T-cell (primary cell): ENCODE results near the gene LIN7B. TPM values are rescaled to one million over a fixed set of nuclear protein-coding genes. Genes with fewer than 3 reads are reported as not detected.
A peak's percentile ranks its signal among the peaks of the same experiment; 100 is the strongest.

Source experiments
- ATAC-seq, 4 experiments: fragments of 200-7000 bp in 3 of 4; fragments of 150-1000 bp in 1 of 4; cut with Tn5 transposase; replicated peaks in 1 of 4; 1 replicate in 3 of 4; 2 replicates in 1 of 4; pipeline ENCODE4 v1.10.0; 2021; ENCODE audit warnings: moderate library complexity in 3 of 4, mild to moderate bottlenecking in 2 of 4, moderate number of reproducible peaks in 1 of 4
- CTCF ChIA-PET, 2 donors: fragments of 300-600 bp; sonication (Branson Sonifier 250); formaldehyde crosslinking; loops; one replicate each; lab custom pipeline; 2022; ENCODE audit warnings: antibody characterized with exemption in 2 of 2; lab: Charles Lee
- POLR2A ChIA-PET, 2 donors: fragments of 300-600 bp; sonication (Branson Sonifier 250); formaldehyde crosslinking; loops; one replicate each; lab custom pipeline; 2022; ENCODE audit warnings: antibody characterized with exemption in 2 of 2; lab: Charles Lee
- DNase-seq, 35 experiments: peaks; one replicate each; pipeline versions ENCODE4 v3.0.0 to v3.0.0-alpha.2; 2013 to 2023
- H3K27ac ChIP-seq: one replicate; pipeline ENCODE4 v1.5.1; 2013; ENCODE audit warnings: low read length
- H3K27me3 ChIP-seq, 2 experiments: replicated peaks in 1 of 2; 1 replicate in 1 of 2; 2 replicates in 1 of 2; pipeline versions ENCODE4 v1.6.1 to v1.7.0; 2013; ENCODE audit warnings: low read length in 1 of 2, mixed read lengths in 1 of 2; ENCODE audit not compliant: control insufficient read depth in 2 of 2, insufficient read depth in 2 of 2; ENCODE audit errors: extremely low read depth in 1 of 2
- H3K36me3 ChIP-seq, 2 donors: 1 replicate in 1 of 2; 2 replicates in 1 of 2; pipeline versions ENCODE4 v1.6.1 to v1.7.0; 2013; ENCODE audit warnings: low read length in 1 of 2; ENCODE audit not compliant: control insufficient read depth in 2 of 2, insufficient read depth in 1 of 2; ENCODE audit errors: extremely low read depth in 1 of 2
- H3K4me1 ChIP-seq, 2 experiments: 1 replicate in 1 of 2; 2 replicates in 1 of 2; pipeline versions ENCODE4 v1.6.1 to v1.7.0; 2013; ENCODE audit warnings: low read length in 2 of 2, mixed read lengths in 1 of 2; ENCODE audit not compliant: insufficient read depth in 2 of 2, control insufficient read depth in 1 of 2; ENCODE audit errors: extremely low read depth in 1 of 2
- H3K4me3 ChIP-seq, 2 donors: 1 replicate in 1 of 2; 2 replicates in 1 of 2; pipeline versions ENCODE4 v1.5.1 to v1.7.0; 2013; ENCODE audit warnings: mild to moderate bottlenecking in 2 of 2, low read length in 1 of 2, moderate library complexity in 1 of 2; ENCODE audit not compliant: control insufficient read depth in 1 of 2; ENCODE audit errors: extremely low read depth in 1 of 2
- H3K9me3 ChIP-seq: 2 replicates; pipeline ENCODE4 v1.7.0; 2013
- H3K27ac Mint-ChIP-seq, 2 donors: one replicate each; pipeline ENCODE4 v1.8.0; 2020 to 2021; ENCODE audit warnings: mild to moderate bottlenecking in 2 of 2, mixed read lengths in 2 of 2
- H3K27me3 Mint-ChIP-seq, 2 donors: one replicate each; pipeline ENCODE4 v1.8.0; 2021 to 2022; ENCODE audit warnings: mixed read lengths in 2 of 2
- H3K36me3 Mint-ChIP-seq: one replicate; pipeline ENCODE4 v1.8.0; 2021; ENCODE audit warnings: mixed read lengths
- H3K4me1 Mint-ChIP-seq, 3 donors: one replicate each; pipeline ENCODE4 v1.8.0; 2020 to 2022; ENCODE audit warnings: mixed read lengths in 3 of 3, mild to moderate bottlenecking in 1 of 3
- H3K4me3 Mint-ChIP-seq, 3 donors: one replicate each; pipeline ENCODE4 v1.8.0; 2020 to 2022; ENCODE audit warnings: mild to moderate bottlenecking in 3 of 3, mixed read lengths in 3 of 3, moderate library complexity in 3 of 3
- H3K9me3 Mint-ChIP-seq, 3 donors: one replicate each; pipeline ENCODE4 v1.8.0; 2020 to 2022; ENCODE audit warnings: mixed read lengths in 3 of 3
- whole genome bisulfite sequencing: methylation state at CpG from one replicate; pipeline ENCODE4 v1.1.5; 2013; ENCODE audit warnings: missing lambda C conversion rate; ENCODE audit not compliant: insufficient coverage; 5-methylcytosine and 5-hydroxymethylcytosine counted together
- total RNA-seq, 35 experiments: library from RNA in 6 of 35; stranded (reverse) in 6 of 35; fragments of 120-200 nt in 1 of 35; gene quantifications; one replicate each; pipeline versions ENCODE4 v1.2.1 to v1.2.4 and lab custom pipeline; 2013 to 2026

The LIN7B gene
- total RNA-seq, 5 donors from 2014 or later (not counting 1 experiment from before 2014, with no cell fraction given): 8.1 to 17.8 (median 12.9) TPM

- Histone ChIP-seq H3K27me3 (peaks cover 0 to 3% of the 10 kb centered on the region in 2 experiments), H3K36me3 (peaks cover 57 to 85% of the 10 kb centered on the region in 2 donors), H3K27ac (no peak overlapping the region), H3K4me1 (peaks cover 0 to 9% of the 10 kb centered on the region in 2 experiments), H3K4me3 (no peak overlapping the region), H3K9me3 (no peaks in the 10 kb centered on the region)
- Mint-ChIP-seq H3K36me3 (peaks cover 47% of the 10 kb centered on the region), H3K9me3 (no peaks in the 10 kb centered on the region), H3K27me3 (no peaks in the 10 kb centered on the region), H3K4me1 (peaks cover 8 to 16% (median 11%) of the 10 kb centered on the region in 3 donors), H3K4me3 (no peak overlapping the region), H3K27ac (no peak overlapping the region)
- ATAC-seq (no peak), DNase-seq (no peak)
- CTCF ChIA-PET: no interaction called here
- WGBS: 98% methylated on average over 8 of the region's 12 CpGs
- POLR2A ChIA-PET: no interaction called here
Observed at GRCh38 chr19:49102303-49102702, 11.9 kb upstream of the LIN7B start.

GRCh38 chr19:49103331-49104085 lies 10.7 kb upstream of the LIN7B start:
- no peak for ATAC-seq
- no peak overlapping the region for H3K4me3 Mint-ChIP-seq
- DNase-seq: no peak
- CTCF ChIA-PET: no interaction called here
- H3K36me3 Mint-ChIP-seq: peaks cover 44% of the 10 kb centered on the region
- no peaks in the 10 kb centered on the region for H3K4me1 ChIP-seq
- H3K9me3 Mint-ChIP-seq: no peaks in the 10 kb centered on the region
- peaks cover 4 to 16% (median 7%) of the 10 kb centered on the region in 3 donors for H3K4me1 Mint-ChIP-seq
- POLR2A ChIA-PET: no interaction called here
- H3K36me3 ChIP-seq: peaks cover 53 to 81% of the 10 kb centered on the region in 2 donors
- no peak overlapping the region for H3K27ac ChIP-seq
- H3K27me3 Mint-ChIP-seq: no peaks in the 10 kb centered on the region
- H3K4me3 ChIP-seq: no peak overlapping the region
- H3K27ac Mint-ChIP-seq: no peak overlapping the region
- H3K9me3 ChIP-seq: no peaks in the 10 kb centered on the region
- 94% methylated on average over 6 of the region's 33 CpGs for WGBS
- H3K27me3 ChIP-seq: peaks cover 0 to 3% of the 10 kb centered on the region in 2 experiments

DNA sequence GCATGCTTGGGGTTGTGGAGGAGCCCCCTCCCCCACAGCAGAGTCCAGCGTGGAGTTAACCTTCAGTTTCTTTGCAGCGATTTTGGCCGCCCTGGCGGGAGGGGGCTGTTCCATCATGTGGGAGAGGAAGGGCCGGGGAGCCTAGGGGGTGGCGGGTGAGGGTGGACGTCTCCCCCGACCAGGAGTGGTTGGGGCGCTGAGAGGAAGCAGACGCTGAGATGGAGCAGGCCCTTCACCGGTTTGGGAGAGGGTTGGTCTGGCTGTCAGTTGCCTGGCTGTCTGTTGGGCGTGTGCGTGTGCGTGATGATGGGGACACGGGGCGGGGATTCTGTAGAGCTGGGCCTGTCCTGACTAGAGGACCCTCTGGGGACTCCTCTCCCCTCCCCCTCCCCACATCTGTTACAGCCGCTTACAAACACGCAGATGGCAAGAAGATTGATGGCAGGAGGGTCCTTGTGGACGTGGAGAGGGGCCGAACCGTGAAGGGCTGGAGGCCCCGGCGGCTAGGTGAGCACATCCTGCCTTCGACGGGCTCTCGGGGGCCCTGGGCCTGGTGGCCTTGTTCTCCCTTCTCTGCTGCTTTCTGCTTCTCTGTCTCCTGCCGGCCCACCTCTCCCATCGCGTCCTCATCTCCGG lies 9.8 kb upstream of the LIN7B start:
- H3K4me3 Mint-ChIP-seq: no peak overlapping the region
- no peaks in the 10 kb centered on the region for H3K9me3 ChIP-seq
- peaks cover 4 to 16% (median 7%) of the 10 kb centered on the region in 3 donors for H3K4me1 Mint-ChIP-seq
- ChIA-PET CTCF (interaction anchor here in 1 of 2 donors (1.3 kb wide), 1 partner anchor 10 kb away, joined by 3 read pairs; the partner anchor contains the start of gene LIN7B), POLR2A (no interaction called here)
- no peaks in the 10 kb centered on the region for H3K27me3 Mint-ChIP-seq
- WGBS: 92% methylated on average over 18 of the region's 30 CpGs
- no peaks in the 10 kb centered on the region for H3K9me3 Mint-ChIP-seq
- ATAC-seq: no peak
- peaks cover 0 to 3% of the 10 kb centered on the region in 2 experiments for H3K27me3 ChIP-seq
- H3K4me3 ChIP-seq: no peak overlapping the region
- no peak overlapping the region for H3K27ac Mint-ChIP-seq
- no peak for DNase-seq
- peaks cover 46% of the 10 kb centered on the region for H3K36me3 Mint-ChIP-seq
- no peak overlapping the region for H3K27ac ChIP-seq
- peaks cover 46 to 81% of the 10 kb centered on the region in 2 donors for H3K36me3 ChIP-seq
- H3K4me1 ChIP-seq: no peaks in the 10 kb centered on the region

DNA sequence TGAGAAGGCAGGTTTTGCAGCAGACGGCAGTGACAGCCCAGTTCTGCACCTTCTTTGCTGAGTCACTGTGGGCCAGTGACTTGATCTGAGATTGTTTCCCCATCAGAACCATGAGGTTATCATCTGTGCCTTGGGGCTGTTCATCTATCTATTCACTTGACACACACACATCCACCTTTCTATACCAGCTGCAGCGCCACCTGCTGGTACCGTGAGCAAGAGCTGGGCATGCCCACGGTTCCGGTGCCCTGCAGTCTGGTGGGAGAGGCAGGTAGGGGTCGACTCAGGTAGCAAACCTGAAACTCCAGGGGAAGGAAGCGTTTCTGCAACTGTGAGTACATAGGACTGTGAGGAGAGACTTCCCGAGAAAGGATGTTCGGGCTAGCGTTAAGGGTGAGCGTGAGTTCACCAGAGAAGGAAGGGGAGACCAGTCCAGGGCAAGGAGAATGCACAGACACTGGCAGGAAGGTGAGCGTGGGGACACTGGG lies 7.5 kb upstream of the LIN7B start:
- ChIA-PET CTCF (interaction anchor here (0.6 to 1.5 kb wide), 6 partner anchors 9 to 600 kb away, joined by 3 to 4 read pairs (median 4); partner anchors contain the start of gene RUVBL2 (in 1 of the 2)), POLR2A (interaction anchor here in 1 of 2 donors (0.6 kb wide), 1 partner anchor 16 kb away, joined by 16 read pairs; no protein-coding TSS in a partner anchor)
- Histone ChIP-seq H3K27ac (no peak overlapping the region), H3K4me1 (no peaks in the 10 kb centered on the region), H3K9me3 (no peaks in the 10 kb centered on the region), H3K4me3 (no peak overlapping the region), H3K27me3 (peaks cover 0 to 3% of the 10 kb centered on the region in 2 experiments), H3K36me3 (peaks cover 41 to 65% of the 10 kb centered on the region in 2 donors)
- WGBS: 80% methylated on average over 11 of the region's 12 CpGs
- peak; percentile 32 to 81 (median 57) for DNase-seq
- Mint-ChIP-seq H3K9me3 (no peaks in the 10 kb centered on the region), H3K27ac (peak overlapping the region in 1 of 2 donors; percentile 40), H3K36me3 (peaks cover 35% of the 10 kb centered on the region), H3K27me3 (no peaks in the 10 kb centered on the region), H3K4me3 (no peak overlapping the region), H3K4me1 (peaks cover 5 to 9% (median 6%) of the 10 kb centered on the region in 3 donors)
- peak; percentile 75 to 76 (median 75) for ATAC-seq

GRCh38 chr19:49107625-49108459 lies 6.3 kb upstream of the LIN7B start:
- H3K4me1 Mint-ChIP-seq: peaks cover 6 to 10% (median 6%) of the 10 kb centered on the region in 3 donors
- ChIA-PET CTCF (interaction anchor here in 1 of 2 donors (1.3 kb wide), 1 partner anchor 10 kb away, joined by 3 read pairs; no protein-coding TSS in a partner anchor), POLR2A (no interaction called here)
- no peaks in the 10 kb centered on the region for H3K9me3 ChIP-seq
- no peaks in the 10 kb centered on the region for H3K9me3 Mint-ChIP-seq
- peaks cover 32 to 56% of the 10 kb centered on the region in 2 donors for H3K36me3 ChIP-seq
- H3K27me3 Mint-ChIP-seq: no peaks in the 10 kb centered on the region
- H3K4me3 Mint-ChIP-seq: no peak overlapping the region
- no peak overlapping the region for H3K4me3 ChIP-seq
- no peak for ATAC-seq
- no peaks in the 10 kb centered on the region for H3K4me1 ChIP-seq
- DNase-seq: no peak
- peaks cover 32% of the 10 kb centered on the region for H3K36me3 Mint-ChIP-seq
- H3K27ac ChIP-seq: no peak overlapping the region
- H3K27me3 ChIP-seq: peaks cover 0 to 3% of the 10 kb centered on the region in 2 experiments
- no peak overlapping the region for H3K27ac Mint-ChIP-seq
- 98% methylated on average over 85 of the region's 93 CpGs for WGBS
